GM12801 (cell line): ENCODE results near the gene TPH1.

Experiments
- CTCF ChIP-seq: IDR thresholded peaks from one replicate; pipeline ENCODE4 v1.5.1; 2011; ENCODE audit warnings: control low read depth; ENCODE audit not compliant: insufficient read length; ENCODE audit errors: extremely low read depth

The TPH1 gene

GRCh38 chr11:18046116-18046777 lies at the start of gene TPH1:
Gene TPH1, minus strand, starts transcription at chr11:18046269. Its CDS starts 5,507 bp downstream, at chr11:18040762.
- no peak for TF ChIP-seq CTCF

- no peak for TF ChIP-seq CTCF
Measured at GRCh38 chr11:18093959-18094358, 47.9 kb upstream of the TPH1 start.

- TF ChIP-seq CTCF = no peak
Measured at GRCh38 chr11:18091731-18092130, 45.7 kb upstream of the TPH1 start.

- TF ChIP-seq CTCF = no peak
Measured at GRCh38 chr11:18088966-18089365, 42.9 kb upstream of the TPH1 start.

- TF ChIP-seq CTCF = no peak
Measured at GRCh38 chr11:18088366-18088765, 42.3 kb upstream of the TPH1 start.

- no peak for TF ChIP-seq CTCF
Measured at GRCh38 chr11:18081551-18081950, 35.5 kb upstream of the TPH1 start.

- TF ChIP-seq CTCF = no peak
Measured at GRCh38 chr11:18080451-18080850, 34.4 kb upstream of the TPH1 start.
